Measurements from ENCODE around the gene YBX2. TPM values are rescaled to one million over a fixed set of nuclear protein-coding genes. Genes with fewer than 3 reads are reported as not detected.

The YBX2 gene
- total and polyA plus RNA-seq, 2 donors (not counting 1 experiment from before 2014, with no cell fraction given), result 0.15 to 0.22 TPM

DNA sequence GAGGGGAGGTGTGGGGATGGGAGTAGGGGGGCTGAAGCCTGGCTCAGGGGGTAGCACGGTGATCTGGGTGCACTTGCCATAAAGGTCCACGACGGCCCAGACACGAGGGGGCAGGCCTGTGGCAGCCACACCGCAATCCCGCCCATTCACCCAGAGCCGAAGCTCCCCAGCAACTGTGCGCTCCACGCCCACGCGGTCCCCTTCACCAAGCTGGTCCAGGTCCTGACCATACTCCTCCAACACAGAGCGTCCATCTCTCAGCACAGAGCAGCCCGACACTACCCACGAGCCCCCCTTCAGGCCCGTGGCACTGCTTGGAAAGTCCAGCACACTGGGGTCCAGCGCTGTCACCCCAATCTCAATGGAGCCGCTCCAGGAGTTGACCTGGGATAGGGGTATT lies 33.1 kb upstream of the YBX2 start:
- peak overlapping the region; percentile 49 for H3K4me3 Mint-ChIP-seq
- H3K4me3 ChIP-seq (ENCODE audit: control extremely low read depth in 1 of 5, extremely low read depth in 1 of 5, insufficient read depth in 1 of 5, low read depth in 2 of 5, low read length in 4 of 5), result no peak overlapping the region
- peaks cover 5% of the 10 kb centered on the region for H4K20me1 ChIP-seq (ENCODE audit: control insufficient read depth, insufficient read depth, low read length, poor library complexity, severe bottlenecking)
- peaks cover 22 to 39% of the 10 kb centered on the region in 2 donors for H3K4me1 ChIP-seq (ENCODE audit: control insufficient read depth in 2 of 2, insufficient read depth in 2 of 2, low read length in 2 of 2)
- no peaks in the 10 kb centered on the region for H3K27me3 ChIP-seq (replicated peaks in 1 of 4; ENCODE audit: control extremely low read depth in 1 of 4, control insufficient read depth in 3 of 4, insufficient read depth in 4 of 4, low read length in 3 of 4)
- no peak overlapping the region for H2AFZ ChIP-seq (ENCODE audit: insufficient read depth, low read depth, low read length, poor library complexity, severe bottlenecking)
- 95% methylated on average over 12 of the region's 17 CpGs for WGBS (ENCODE audit: insufficient coverage)
- POLR2A ChIA-PET, result interaction anchor here (1.0 to 1.2 kb wide), 2 partner anchors 9 to 12 kb away, joined by 3 read pairs; partner anchors contain the start of genes ACAP1 and GPS2
- no peak overlapping the region for H3K4me2 ChIP-seq (replicated peaks; ENCODE audit: low read depth, low read length, poor library complexity, severe bottlenecking)
- no peak overlapping the region for H3K9ac ChIP-seq (ENCODE audit: low read length)
- DNase-seq (no peak), ATAC-seq (ENCODE audit: low read depth) (no peak)
- H3K36me3 ChIP-seq (replicated peaks in 1 of 2; ENCODE audit: control extremely low read depth in 1 of 2, control insufficient read depth in 1 of 2, extremely low read depth in 1 of 2, insufficient read depth in 2 of 2, low read length in 1 of 2), result peaks cover 0 to 34% of the 10 kb centered on the region in 2 experiments
- H3K79me2 ChIP-seq (ENCODE audit: control insufficient read depth, insufficient read depth, low read length), result peaks cover 29% of the 10 kb centered on the region
- H3K9me3 ChIP-seq (ENCODE audit: control extremely low read depth in 1 of 3, control insufficient read depth in 2 of 3, insufficient read depth in 1 of 3, low read length in 2 of 3), result no peaks in the 10 kb centered on the region
- TF ChIP-seq EZH2 (IDR thresholded peaks at IDR 0.05; ENCODE audit: borderline replicate concordance, insufficient read depth, low read depth, low read length, poor library complexity, severe bottlenecking), result no peak
- TF ChIP-seq, protein P1, sequence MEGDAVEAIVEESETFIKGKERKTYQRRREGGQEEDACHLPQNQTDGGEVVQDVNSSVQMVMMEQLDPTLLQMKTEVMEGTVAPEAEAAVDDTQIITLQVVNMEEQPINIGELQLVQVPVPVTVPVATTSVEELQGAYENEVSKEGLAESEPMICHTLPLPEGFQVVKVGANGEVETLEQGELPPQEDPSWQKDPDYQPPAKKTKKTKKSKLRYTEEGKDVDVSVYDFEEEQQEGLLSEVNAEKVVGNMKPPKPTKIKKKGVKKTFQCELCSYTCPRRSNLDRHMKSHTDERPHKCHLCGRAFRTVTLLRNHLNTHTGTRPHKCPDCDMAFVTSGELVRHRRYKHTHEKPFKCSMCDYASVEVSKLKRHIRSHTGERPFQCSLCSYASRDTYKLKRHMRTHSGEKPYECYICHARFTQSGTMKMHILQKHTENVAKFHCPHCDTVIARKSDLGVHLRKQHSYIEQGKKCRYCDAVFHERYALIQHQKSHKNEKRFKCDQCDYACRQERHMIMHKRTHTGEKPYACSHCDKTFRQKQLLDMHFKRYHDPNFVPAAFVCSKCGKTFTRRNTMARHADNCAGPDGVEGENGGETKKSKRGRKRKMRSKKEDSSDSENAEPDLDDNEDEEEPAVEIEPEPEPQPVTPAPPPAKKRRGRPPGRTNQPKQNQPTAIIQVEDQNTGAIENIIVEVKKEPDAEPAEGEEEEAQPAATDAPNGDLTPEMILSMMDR (IDR thresholded peaks at IDR 0.05), result no peak
- CTCF ChIA-PET, result interaction anchor here (1.7 to 5.1 kb wide), 3 partner anchors 9 to 31 kb away, joined by 5 to 47 read pairs (median 15); partner anchors contain the start of gene ACAP1
- H3K27ac Mint-ChIP-seq, result peak overlapping the region; percentile 15
- intact Hi-C loops (cut with micrococcal nuclease), result no loop called here
- no peaks in the 10 kb centered on the region for H3K9me3 Mint-ChIP-seq (ENCODE audit: insufficient read depth)
- H3K4me1 Mint-ChIP-seq, result peaks cover 35% of the 10 kb centered on the region
- H3K27me3 Mint-ChIP-seq, result no peaks in the 10 kb centered on the region
- H3K27ac ChIP-seq (ENCODE audit: low read length in 2 of 2), result no peak overlapping the region

DNA sequence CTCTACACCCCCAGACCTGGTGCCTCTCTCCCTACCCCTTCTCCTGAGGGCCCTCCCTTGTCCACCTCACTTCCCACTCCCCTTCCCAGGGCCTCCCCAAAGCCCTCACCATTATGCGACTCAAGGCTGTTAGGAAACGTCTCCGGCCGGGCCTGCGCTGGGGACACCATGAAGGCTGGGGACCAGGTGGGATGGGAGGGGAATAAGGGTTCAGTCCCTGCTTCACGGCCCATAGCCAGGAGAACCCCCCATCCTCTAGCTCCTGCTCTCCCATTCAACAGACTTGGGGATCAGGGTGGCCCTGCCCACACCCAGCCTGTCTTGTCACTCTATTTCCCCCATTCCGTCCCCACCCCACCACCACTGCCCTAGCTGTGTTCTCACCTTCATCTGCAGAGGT lies 32.6 kb upstream of the YBX2 start:
- no CpG with 5 or more reads among the region's 7 CpGs for WGBS (ENCODE audit: insufficient coverage)
- Histone ChIP-seq H3K27ac (ENCODE audit: low read length in 2 of 2) (no peak overlapping the region), H3K4me3 (ENCODE audit: control extremely low read depth in 1 of 5, extremely low read depth in 1 of 5, insufficient read depth in 1 of 5, low read depth in 2 of 5, low read length in 4 of 5) (no peak overlapping the region), H2AFZ (ENCODE audit: insufficient read depth, low read depth, low read length, poor library complexity, severe bottlenecking) (no peak overlapping the region), H3K9ac (ENCODE audit: low read length) (no peak overlapping the region), H3K36me3 (replicated peaks in 1 of 2; ENCODE audit: control extremely low read depth in 1 of 2, control insufficient read depth in 1 of 2, extremely low read depth in 1 of 2, insufficient read depth in 2 of 2, low read length in 1 of 2) (peaks cover 0 to 39% of the 10 kb centered on the region in 2 experiments), H3K79me2 (ENCODE audit: control insufficient read depth, insufficient read depth, low read length) (peaks cover 30% of the 10 kb centered on the region), H3K4me2 (replicated peaks; ENCODE audit: low read depth, low read length, poor library complexity, severe bottlenecking) (no peak overlapping the region), H3K9me3 (ENCODE audit: control extremely low read depth in 1 of 3, control insufficient read depth in 2 of 3, insufficient read depth in 1 of 3, low read length in 2 of 3) (no peaks in the 10 kb centered on the region), H3K4me1 (ENCODE audit: control insufficient read depth in 2 of 2, insufficient read depth in 2 of 2, low read length in 2 of 2) (peaks cover 18 to 34% of the 10 kb centered on the region in 2 donors), H3K27me3 (replicated peaks in 1 of 4; ENCODE audit: control extremely low read depth in 1 of 4, control insufficient read depth in 3 of 4, insufficient read depth in 4 of 4, low read length in 3 of 4) (no peaks in the 10 kb centered on the region), H4K20me1 (ENCODE audit: control insufficient read depth, insufficient read depth, low read length, poor library complexity, severe bottlenecking) (peaks cover 5% of the 10 kb centered on the region)
- peak overlapping the region; percentile 49 for H3K4me3 Mint-ChIP-seq
- TF ChIP-seq, protein P1 (IDR thresholded peaks at IDR 0.05), result no peak
- TF ChIP-seq EZH2 (IDR thresholded peaks at IDR 0.05; ENCODE audit: borderline replicate concordance, insufficient read depth, low read depth, low read length, poor library complexity, severe bottlenecking), result no peak
- H3K27me3 Mint-ChIP-seq, result no peaks in the 10 kb centered on the region
- DNase-seq (no peak), ATAC-seq (ENCODE audit: low read depth) (no peak)
- no peak overlapping the region for H3K27ac Mint-ChIP-seq
- ChIA-PET CTCF (interaction anchor here (0.7 to 5.1 kb wide), 6 partner anchors 10 to 281 kb away, joined by 4 to 47 read pairs (median 6); partner anchors contain the start of gene ACAP1), POLR2A (interaction anchor here (1.0 to 1.8 kb wide), 3 partner anchors 9 to 12 kb away, joined by 3 to 4 read pairs (median 3); partner anchors contain the start of genes ACAP1 and GPS2)
- H3K9me3 Mint-ChIP-seq (ENCODE audit: insufficient read depth), result no peaks in the 10 kb centered on the region
- H3K4me1 Mint-ChIP-seq, result peaks cover 31% of the 10 kb centered on the region
- intact Hi-C loops (cut with micrococcal nuclease), result no loop called here

Data from B cell (primary cell).